ENCODE measurements around the gene FUZ. TPM values are rescaled to one million over a fixed set of nuclear protein-coding genes. Genes with fewer than 3 reads are reported as not detected.

The FUZ gene
- total RNA-seq, 4 donors from 2014 or later: 14.8 to 23.0 (median 20.1) TPM

DNA sequence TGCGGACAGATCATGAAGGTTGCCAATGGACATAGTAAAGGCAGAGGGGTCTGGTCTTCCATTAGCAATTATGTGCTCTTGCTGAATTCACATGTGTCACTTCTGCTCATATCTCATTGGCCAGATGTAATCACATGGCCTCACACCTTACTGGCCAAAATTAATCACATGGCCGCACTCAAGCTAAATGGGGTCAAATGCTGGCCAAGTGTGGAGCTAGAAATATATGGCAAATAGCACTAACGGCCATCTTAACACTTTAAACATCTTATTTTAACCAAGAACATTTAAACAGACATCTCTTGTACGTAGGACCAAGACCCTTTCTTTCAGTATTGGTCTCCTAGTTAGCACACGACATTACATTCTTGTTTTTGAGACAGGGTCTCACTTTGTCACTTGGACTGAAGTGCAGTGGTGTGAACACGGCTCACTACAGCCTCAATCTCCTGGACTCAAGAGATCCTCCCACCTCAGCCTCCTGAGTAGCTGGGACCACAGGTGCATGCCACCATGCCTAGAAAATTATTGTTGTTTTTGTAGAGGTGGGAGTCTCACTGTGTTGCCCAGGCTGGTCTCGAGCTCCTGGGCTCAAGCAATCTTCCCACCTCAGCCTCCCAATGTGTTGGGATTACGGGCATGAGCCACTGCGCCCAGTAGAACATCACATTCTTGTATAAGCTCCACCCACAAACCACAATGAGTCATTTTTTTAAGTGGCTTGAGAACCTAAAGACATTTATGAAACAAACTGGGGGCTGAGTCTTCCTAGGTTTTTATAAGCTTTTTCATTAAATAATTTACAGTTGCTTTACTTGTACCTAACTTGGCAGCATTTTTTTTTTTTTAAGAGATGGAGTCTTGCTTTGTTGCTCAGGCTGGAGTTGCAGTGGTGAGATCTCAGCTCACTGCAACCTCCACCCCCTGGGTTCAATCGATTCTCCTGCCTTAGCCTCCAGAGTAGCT lies 34.9 kb upstream of the FUZ start:
- no peak for ATAC-seq
- TF ChIP-seq POLR2AphosphoS5 (IDR thresholded peaks at IDR 0.05): no peak
- no peak for TF ChIP-seq EP300 (IDR thresholded peaks at IDR 0.05)
- no peak for TF ChIP-seq POLR2A (IDR thresholded peaks at IDR 0.05)
- TF ChIP-seq, protein P1, sequence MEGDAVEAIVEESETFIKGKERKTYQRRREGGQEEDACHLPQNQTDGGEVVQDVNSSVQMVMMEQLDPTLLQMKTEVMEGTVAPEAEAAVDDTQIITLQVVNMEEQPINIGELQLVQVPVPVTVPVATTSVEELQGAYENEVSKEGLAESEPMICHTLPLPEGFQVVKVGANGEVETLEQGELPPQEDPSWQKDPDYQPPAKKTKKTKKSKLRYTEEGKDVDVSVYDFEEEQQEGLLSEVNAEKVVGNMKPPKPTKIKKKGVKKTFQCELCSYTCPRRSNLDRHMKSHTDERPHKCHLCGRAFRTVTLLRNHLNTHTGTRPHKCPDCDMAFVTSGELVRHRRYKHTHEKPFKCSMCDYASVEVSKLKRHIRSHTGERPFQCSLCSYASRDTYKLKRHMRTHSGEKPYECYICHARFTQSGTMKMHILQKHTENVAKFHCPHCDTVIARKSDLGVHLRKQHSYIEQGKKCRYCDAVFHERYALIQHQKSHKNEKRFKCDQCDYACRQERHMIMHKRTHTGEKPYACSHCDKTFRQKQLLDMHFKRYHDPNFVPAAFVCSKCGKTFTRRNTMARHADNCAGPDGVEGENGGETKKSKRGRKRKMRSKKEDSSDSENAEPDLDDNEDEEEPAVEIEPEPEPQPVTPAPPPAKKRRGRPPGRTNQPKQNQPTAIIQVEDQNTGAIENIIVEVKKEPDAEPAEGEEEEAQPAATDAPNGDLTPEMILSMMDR (IDR thresholded peaks at IDR 0.05): no peak
- Histone ChIP-seq H3K27me3 (no peaks in the 10 kb centered on the region), H3K36me3 (no peaks in the 10 kb centered on the region), H3K9me3 (no peaks in the 10 kb centered on the region), H3K4me1 (peaks cover 0 to 21% (median 11%) of the 10 kb centered on the region in 3 donors), H3K27ac (no peak overlapping the region), H3K4me3 (no peak overlapping the region)
- WGBS, 2 donors (ENCODE audit: low coverage in 1 of 2): 85 to 100% methylated on average over 5 to 7 of the region's 10 CpGs

DNA sequence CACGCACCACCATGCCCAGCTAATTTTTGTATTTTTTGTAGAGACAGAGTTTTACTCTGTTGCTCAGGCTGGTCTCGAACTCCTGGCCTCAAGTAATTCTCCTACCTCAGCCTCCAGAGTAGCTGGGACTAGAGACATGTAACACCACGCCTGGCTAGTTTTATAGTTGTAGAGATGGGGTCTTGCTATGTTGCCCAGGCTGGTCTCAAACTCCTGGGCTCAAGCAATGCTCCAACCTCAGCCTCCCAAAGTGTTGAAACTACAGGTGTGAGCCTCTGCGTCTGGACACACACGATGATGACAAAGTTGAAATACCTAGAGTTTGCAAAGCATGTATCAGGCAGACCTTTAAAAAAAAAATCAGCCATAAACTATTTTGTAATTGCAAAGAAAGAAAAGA lies 33.3 kb upstream of the FUZ start:
- H3K36me3 ChIP-seq: no peaks in the 10 kb centered on the region
- H3K27ac ChIP-seq: no peak overlapping the region
- no peaks in the 10 kb centered on the region for H3K27me3 ChIP-seq
- 74 to 81% methylated on average over 2 to 5 of the region's 5 CpGs for WGBS, 2 donors (ENCODE audit: low coverage in 1 of 2)
- H3K4me3 ChIP-seq: no peak overlapping the region
- peaks cover 0 to 7% (median 0%) of the 10 kb centered on the region in 3 donors for H3K4me1 ChIP-seq
- no peaks in the 10 kb centered on the region for H3K9me3 ChIP-seq
- ATAC-seq: no peak
- TF ChIP-seq EP300 (IDR thresholded peaks at IDR 0.05) (no peak), POLR2AphosphoS5 (IDR thresholded peaks at IDR 0.05) (no peak), POLR2A (IDR thresholded peaks at IDR 0.05) (no peak)
- TF ChIP-seq, protein P1 (IDR thresholded peaks at IDR 0.05): no peak

DNA sequence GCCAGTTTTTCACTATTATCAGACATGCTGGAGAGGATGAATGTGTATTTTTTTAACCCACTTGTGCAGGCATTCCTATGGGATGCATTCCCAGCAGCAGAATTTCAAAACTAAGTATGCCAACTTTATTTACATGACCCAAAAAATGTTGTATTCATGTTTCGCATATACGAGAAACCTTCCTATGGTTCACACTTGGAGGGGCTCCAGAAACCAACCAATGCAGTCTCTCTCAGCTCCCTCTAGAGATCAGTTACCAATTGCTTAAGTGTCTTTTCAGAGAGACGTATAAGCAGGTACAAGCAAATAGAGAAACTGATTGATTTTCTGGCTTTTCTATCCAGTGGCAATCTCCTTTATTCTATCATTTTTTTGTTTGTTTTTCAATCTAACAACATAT lies 32.3 kb upstream of the FUZ start:
- H3K4me3 ChIP-seq: no peak overlapping the region
- no peaks in the 10 kb centered on the region for H3K27me3 ChIP-seq
- H3K27ac ChIP-seq: no peak overlapping the region
- H3K9me3 ChIP-seq: no peaks in the 10 kb centered on the region
- no peak for ATAC-seq
- WGBS, 2 donors (ENCODE audit: low coverage in 1 of 2): 60 to 62% methylated on average over 3 of the region's 3 CpGs
- no peak for TF ChIP-seq EP300 (IDR thresholded peaks at IDR 0.05)
- TF ChIP-seq, protein P1 (IDR thresholded peaks at IDR 0.05): no peak
- no peak for TF ChIP-seq POLR2AphosphoS5 (IDR thresholded peaks at IDR 0.05)
- no peak for TF ChIP-seq POLR2A (IDR thresholded peaks at IDR 0.05)
- peaks cover 0 to 7% of the 10 kb centered on the region in 2 donors for H3K36me3 ChIP-seq
- H3K4me1 ChIP-seq: peaks cover 0 to 7% (median 0%) of the 10 kb centered on the region in 3 donors

DNA sequence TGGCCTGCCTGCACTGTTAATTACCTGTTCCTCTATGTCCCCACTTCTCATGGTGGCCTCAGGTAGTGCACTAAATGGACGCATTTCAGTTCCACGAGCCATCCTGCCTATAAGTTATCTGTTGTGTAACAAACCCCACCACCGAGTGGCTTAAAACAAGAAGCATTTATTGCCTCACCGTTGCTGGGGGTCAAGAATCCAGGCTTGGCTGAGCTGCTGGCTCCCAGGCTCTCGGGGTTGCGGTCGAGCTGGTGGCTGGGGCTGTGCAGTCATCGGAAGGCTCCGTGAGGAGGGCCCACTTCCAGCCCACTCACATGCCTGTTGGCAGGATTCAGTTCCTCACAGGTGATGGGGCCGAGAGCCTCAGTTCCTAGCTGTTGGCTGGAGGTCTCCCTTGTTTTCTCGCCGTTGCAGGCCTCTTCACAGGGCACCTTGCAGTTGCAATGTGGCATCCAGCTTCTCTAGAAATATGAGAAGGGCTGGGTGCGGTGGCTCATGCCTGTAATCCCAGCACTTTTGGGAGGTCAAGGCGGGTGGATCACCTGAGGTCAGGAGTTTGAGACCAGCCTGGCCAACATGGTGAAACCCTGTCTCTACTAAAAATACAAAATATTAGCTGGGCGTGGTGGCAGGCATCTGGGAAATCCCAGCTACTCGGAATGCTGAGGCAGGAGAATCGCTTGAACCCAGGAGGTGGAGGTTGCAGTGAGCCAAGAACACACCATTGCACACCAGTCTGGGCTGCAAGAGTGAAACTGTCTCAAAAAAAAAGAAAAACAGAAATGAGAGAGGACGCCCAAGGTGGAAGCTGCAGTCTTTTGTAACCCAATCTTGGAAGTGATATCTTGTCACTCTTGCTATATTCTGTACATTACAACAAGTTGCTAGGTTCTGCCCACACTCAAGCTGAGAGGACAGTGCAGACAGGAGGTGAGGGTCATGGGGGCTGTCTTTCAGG lies 31.3 kb upstream of the FUZ start:
- no peak for ATAC-seq
- H3K27me3 ChIP-seq: no peaks in the 10 kb centered on the region
- WGBS, 2 donors (ENCODE audit: low coverage in 1 of 2): 81 to 85% methylated on average over 6 of the region's 18 CpGs
- no peaks in the 10 kb centered on the region for H3K4me1 ChIP-seq
- peaks cover 0 to 16% of the 10 kb centered on the region in 2 donors for H3K36me3 ChIP-seq
- no peak overlapping the region for H3K4me3 ChIP-seq
- H3K27ac ChIP-seq: no peak overlapping the region
- H3K9me3 ChIP-seq: no peaks in the 10 kb centered on the region
- TF ChIP-seq POLR2AphosphoS5 (IDR thresholded peaks at IDR 0.05) (no peak), POLR2A (IDR thresholded peaks at IDR 0.05) (no peak), EP300 (IDR thresholded peaks at IDR 0.05) (no peak)
- TF ChIP-seq, protein P1 (IDR thresholded peaks at IDR 0.05): no peak

All from gastroesophageal sphincter (tissue), 4 donors.